Measurements from ENCODE around the gene RRAD. TPM values are rescaled to one million over a fixed set of nuclear protein-coding genes. Genes with fewer than 3 reads are reported as not detected.

Gene RRAD
- total RNA-seq, 4 donors from 2014 or later: 3.8 to 21.0 (median 11.9) TPM

DNA sequence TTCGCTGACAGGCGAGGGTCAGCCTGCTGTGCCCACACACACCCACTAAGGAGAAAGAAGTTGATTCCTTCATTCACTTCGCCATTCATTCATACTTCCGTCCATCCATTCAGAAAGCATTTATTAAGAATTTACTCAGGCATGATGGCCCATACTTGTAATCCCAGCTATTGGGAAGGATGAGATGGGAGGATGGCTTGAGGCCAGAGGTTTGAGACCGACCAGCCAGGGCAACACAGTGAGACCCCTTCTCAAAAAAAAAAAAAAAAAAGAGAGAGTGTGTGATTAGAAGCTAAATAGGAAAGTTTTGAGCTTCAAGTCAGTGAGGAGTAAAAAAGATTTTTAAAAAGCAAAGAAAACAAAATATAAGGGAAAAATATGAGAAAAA lies 18.7 kb upstream of the RRAD start:
- ATAC-seq (ENCODE audit: low FRiP score) (no peak), DNase-seq (ENCODE audit: low spot score) (no peak)
- TF ChIP-seq, protein P1, sequence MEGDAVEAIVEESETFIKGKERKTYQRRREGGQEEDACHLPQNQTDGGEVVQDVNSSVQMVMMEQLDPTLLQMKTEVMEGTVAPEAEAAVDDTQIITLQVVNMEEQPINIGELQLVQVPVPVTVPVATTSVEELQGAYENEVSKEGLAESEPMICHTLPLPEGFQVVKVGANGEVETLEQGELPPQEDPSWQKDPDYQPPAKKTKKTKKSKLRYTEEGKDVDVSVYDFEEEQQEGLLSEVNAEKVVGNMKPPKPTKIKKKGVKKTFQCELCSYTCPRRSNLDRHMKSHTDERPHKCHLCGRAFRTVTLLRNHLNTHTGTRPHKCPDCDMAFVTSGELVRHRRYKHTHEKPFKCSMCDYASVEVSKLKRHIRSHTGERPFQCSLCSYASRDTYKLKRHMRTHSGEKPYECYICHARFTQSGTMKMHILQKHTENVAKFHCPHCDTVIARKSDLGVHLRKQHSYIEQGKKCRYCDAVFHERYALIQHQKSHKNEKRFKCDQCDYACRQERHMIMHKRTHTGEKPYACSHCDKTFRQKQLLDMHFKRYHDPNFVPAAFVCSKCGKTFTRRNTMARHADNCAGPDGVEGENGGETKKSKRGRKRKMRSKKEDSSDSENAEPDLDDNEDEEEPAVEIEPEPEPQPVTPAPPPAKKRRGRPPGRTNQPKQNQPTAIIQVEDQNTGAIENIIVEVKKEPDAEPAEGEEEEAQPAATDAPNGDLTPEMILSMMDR (IDR thresholded peaks at IDR 0.05): no peak

DNA sequence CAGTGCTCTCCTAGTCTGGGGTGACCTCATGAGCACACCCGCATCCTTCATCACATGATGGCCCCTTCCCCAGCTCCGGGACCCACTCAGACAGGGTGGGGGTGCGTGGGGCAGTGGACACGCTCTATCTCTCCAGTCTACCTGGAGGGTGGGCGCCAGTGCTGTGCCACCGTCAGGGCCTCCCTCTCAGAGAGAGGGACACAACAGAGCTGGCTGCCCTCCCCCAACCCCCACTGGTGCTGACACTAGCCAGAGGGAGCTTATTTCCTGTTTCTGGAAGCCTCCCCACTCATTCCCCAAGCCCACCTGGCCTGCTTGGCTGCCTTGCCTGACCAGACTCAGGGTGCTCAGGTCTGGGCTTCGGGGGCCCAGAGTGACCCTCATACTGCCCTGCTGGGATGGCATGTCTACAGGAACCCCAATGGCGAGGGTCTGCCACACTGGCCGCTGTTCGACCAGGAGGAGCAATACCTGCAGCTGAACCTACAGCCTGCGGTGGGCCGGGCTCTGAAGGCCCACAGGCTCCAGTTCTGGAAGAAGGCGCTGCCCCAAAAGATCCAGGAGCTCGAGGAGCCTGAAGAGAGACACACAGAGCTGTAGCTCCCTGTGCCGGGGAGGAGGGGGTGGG lies 18.2 kb upstream of the RRAD start:
- TF ChIP-seq, protein P1 (IDR thresholded peaks at IDR 0.05): no peak
- DNase-seq (ENCODE audit: low spot score): no peak
- ATAC-seq (ENCODE audit: low FRiP score): no peak

DNA sequence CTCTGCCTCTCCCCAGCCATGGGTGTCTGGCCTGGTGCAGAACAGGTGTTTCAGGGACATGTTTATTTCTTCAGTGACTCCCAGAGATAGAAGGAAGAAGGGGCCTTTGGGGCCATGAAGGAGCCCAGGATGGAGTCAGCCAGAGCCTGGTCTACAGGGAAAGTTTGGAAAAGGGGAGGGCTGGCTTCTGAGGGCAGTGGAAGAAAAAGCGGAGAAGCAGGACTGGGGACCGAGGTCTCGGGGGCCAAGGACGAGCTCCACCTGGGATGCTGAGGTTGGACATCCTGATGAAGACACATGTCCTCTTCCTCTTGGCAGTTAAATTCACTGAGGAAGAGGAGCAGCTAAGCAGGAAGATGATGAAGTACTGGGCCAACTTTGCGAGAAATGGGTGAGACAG lies 17.6 kb upstream of the RRAD start:
- ATAC-seq (ENCODE audit: low FRiP score) (no peak), DNase-seq (ENCODE audit: low spot score) (no peak)
- TF ChIP-seq, protein P1 (IDR thresholded peaks at IDR 0.05): no peak

DNA sequence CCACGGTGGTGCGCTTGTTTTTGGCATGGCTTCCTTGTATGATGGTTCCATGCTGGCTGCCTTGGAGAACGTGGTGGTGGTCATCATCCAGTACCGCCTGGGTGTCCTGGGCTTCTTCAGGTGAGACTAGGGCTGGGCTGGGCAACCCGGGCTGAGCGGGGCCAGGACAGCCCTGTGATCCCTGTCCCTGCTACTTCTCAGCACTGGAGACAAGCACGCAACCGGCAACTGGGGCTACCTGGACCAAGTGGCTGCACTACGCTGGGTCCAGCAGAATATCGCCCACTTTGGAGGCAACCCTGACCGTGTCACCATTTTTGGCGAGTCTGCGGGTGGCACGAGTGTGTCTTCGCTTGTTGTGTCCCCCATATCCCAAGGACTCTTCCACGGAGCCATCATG lies 14.9 kb upstream of the RRAD start:
- no peak for DNase-seq (ENCODE audit: low spot score)
- ATAC-seq (ENCODE audit: low FRiP score): no peak
- TF ChIP-seq, protein P1 (IDR thresholded peaks at IDR 0.05): no peak

DNA sequence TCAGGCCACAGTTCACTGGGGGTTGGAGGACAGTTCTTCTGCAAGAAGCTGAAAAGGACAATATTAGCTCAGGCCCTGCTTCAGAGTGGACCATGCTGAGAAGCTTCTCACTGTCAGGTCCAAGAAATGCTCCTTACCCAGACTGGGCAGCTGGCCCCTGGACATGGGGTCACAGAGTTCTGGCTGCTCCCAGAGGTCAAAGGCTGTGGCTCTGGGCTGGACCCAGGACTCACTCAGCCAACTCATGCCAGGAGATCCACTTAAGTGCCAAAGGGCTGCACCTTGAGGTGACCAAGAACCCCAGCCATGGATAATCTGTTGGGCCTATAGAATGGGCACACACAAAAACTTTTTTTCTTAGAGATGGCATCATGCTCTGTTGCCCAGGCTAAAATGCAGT lies 14.0 kb upstream of the RRAD start:
- TF ChIP-seq, protein P1 (IDR thresholded peaks at IDR 0.05): no peak
- DNase-seq (ENCODE audit: low spot score) (no peak), ATAC-seq (ENCODE audit: low FRiP score) (no peak)

DNA sequence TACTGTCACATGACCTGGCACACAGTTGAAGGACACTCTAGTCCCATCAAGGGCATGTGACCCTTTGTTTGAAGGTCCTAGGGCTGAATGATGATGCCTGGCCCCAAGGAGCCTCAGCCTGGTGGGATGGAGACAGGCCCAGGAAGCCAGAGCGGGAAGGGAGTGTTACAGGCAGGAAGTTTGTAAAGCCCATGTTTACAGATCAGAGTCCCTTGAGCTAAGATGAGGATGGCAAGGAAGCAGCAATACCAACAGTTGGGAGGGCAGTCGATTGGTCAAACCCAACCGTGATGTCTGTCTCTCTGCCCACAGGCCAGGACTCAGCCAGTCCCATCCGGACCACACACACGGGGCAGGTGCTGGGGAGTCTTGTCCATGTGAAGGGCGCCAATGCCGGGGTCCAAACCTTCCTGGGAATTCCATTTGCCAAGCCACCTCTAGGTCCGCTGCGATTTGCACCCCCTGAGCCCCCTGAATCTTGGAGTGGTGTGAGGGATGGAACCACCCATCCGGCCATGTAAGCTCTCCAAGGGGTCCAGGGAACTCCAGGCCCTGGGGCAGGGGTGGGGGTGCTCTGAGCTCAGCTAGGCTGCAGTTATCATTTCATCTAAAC lies 12.5 kb upstream of the RRAD start:
- DNase-seq (ENCODE audit: low spot score): no peak
- TF ChIP-seq, protein P1 (IDR thresholded peaks at IDR 0.05): no peak
- no peak for ATAC-seq (ENCODE audit: low FRiP score)

All from omental fat pad (tissue), 4 donors.